ENCODE results near the gene LSAMP.

GRCh38 chr3:116316771-116317170, 128.5 kb downstream of the LSAMP start:
- TF ChIP-seq KAT7 (CRISPR knock-in tag; IDR thresholded peaks at IDR 0.05; ENCODE audit: borderline replicate concordance), result no peak
- TF ChIP-seq, protein P1, sequence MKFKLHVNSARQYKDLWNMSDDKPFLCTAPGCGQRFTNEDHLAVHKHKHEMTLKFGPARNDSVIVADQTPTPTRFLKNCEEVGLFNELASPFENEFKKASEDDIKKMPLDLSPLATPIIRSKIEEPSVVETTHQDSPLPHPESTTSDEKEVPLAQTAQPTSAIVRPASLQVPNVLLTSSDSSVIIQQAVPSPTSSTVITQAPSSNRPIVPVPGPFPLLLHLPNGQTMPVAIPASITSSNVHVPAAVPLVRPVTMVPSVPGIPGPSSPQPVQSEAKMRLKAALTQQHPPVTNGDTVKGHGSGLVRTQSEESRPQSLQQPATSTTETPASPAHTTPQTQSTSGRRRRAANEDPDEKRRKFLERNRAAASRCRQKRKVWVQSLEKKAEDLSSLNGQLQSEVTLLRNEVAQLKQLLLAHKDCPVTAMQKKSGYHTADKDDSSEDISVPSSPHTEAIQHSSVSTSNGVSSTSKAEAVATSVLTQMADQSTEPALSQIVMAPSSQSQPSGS (CRISPR knock-in tag; IDR thresholded peaks at IDR 0.05), result no peak
- no peak for TF ChIP-seq KLF16 (IDR thresholded peaks at IDR 0.05)
- TF ChIP-seq ZNF146 (CRISPR knock-in tag; IDR thresholded peaks at IDR 0.05; ENCODE audit: unreplicated experiment), result no peak
- no peak for TF ChIP-seq MYNN (IDR thresholded peaks at IDR 0.05)
- TF ChIP-seq MYNN (CRISPR knock-in tag; IDR thresholded peaks at IDR 0.05), result no peak
- TF ChIP-seq ZNF121 (CRISPR knock-in tag; conservative IDR thresholded peaks at IDR 0.05), result no peak
- no peak for TF ChIP-seq CTCF (IDR thresholded peaks at IDR 0.05 in 2 of 3, conservative IDR thresholded peaks at IDR 0.05 in 1 of 3; ENCODE audit: insufficient read depth in 2 of 3, low read depth in 1 of 3, low read length in 3 of 3)
- TF ChIP-seq, protein P2, sequence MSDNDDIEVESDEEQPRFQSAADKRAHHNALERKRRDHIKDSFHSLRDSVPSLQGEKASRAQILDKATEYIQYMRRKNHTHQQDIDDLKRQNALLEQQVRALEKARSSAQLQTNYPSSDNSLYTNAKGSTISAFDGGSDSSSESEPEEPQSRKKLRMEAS (CRISPR knock-in tag; IDR thresholded peaks at IDR 0.05), result no peak
- TF ChIP-seq E2F8 (IDR thresholded peaks at IDR 0.05; ENCODE audit: low read depth, partially characterized antibody), result no peak
- TF ChIP-seq LCOR (CRISPR knock-in tag; IDR thresholded peaks at IDR 0.05), result no peak
- TF ChIP-seq NBN (IDR thresholded peaks at IDR 0.05; ENCODE audit: low read depth), result no peak
- TF ChIP-seq IRF9 (tag; IDR thresholded peaks at IDR 0.05), result no peak
- no peak for TF ChIP-seq CBX2 (IDR thresholded peaks at IDR 0.05; ENCODE audit: insufficient read depth, low read length, poor library complexity, severe bottlenecking)
- no peak for TF ChIP-seq ZNF589 (CRISPR knock-in tag; IDR thresholded peaks at IDR 0.05; ENCODE audit: low read depth)
